HG03571 (cell line): ENCODE results near the gene CD163L1.
"Not testable (repeated sequence)": the region's sequence is repeated elsewhere in the genome, so short reads cannot be mapped to it uniquely, and the experiment has no call there.

ENCODE experiments used
- ATAC-seq: cut with Tn5 transposase; IDR thresholded peaks from one replicate; pipeline ENCODE4 v1.9.1; 2021; ENCODE audit not compliant: unreplicated experiment

The CD163L1 gene

GRCh38 chr12:7337790-7338189, 106.2 kb downstream of the CD163L1 start:
- ATAC-seq = not testable (repeated sequence)

GRCh38 chr12:7327918-7328317, 116.0 kb downstream of the CD163L1 start:
- ATAC-seq = no peak

DNA sequence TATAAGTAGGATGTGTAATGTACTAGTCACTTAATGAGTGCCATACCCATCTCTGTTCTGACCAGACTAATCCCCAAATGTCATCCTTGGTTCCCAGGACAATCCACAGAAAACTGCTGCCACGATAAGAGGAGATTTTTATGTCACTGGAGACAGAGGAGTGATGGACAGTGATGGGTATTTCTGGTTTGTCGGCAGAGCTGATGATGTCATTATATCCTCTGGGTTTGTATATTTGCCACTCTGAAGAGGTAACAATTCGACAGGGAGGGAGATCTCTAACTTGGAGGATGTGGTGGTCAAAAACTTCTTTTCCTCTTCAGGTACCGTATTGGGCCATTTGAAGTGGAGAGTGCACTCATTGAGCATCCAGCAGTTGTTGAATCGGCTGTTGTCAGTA, 119.8 kb downstream of the CD163L1 start:
- ATAC-seq = no peak

- ATAC-seq = no peak
Measured at GRCh38 chr12:7322599-7322998, 121.4 kb downstream of the CD163L1 start.

DNA sequence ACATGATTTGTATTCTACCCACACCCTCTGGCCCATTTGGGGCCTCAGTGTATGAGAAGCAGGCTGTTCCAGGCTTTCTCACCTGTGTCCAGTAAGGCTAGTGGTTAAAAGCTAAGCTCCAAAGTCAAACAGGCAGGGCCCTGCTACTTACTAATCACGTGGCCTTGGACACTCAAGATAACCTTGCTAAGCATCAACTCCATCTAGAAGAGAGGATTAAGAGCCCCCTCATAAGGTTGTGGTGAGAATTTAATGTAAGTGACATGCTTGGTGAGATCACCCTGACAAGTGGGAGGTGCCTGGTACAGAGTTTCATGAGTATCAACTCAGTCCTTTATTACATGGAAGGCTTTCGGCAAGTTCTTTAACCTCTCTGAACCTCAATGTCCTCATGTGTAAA, 122.3 kb downstream of the CD163L1 start:
- ATAC-seq = no peak

GRCh38 chr12:7319930-7320329, 124.0 kb downstream of the CD163L1 start:
- ATAC-seq = no peak

DNA sequence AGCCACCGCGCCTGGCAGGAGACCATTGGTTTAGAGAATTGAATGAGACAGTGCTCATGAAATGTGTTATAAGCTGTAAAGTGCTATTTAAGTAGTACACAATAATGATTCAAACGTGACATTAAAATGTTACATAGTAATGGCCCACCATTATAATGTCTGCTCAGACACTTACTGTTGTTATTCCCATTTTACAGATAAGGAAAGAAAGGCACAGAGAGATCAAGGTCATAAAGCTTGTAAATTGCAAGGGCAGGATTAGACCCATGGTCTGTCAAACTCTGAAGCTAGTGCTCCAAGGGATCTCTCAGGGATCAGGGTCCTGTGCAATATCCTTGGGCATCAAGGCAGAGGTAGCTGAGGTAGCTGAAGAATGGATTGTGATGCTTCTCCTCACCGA, 133.9 kb downstream of the CD163L1 start:
- ATAC-seq = no peak
